ENCODE measurements around the gene MINK1. TPM values are rescaled to one million over a fixed set of nuclear protein-coding genes. Genes with fewer than 3 reads are reported as not detected.
A peak's percentile ranks its signal among the peaks of the same experiment; 100 is the strongest.

MINK1 gene
- 55.5 TPM for polyA plus RNA-seq (2012; ENCODE audit: insufficient read depth, insufficient read length, low read depth)

DNA sequence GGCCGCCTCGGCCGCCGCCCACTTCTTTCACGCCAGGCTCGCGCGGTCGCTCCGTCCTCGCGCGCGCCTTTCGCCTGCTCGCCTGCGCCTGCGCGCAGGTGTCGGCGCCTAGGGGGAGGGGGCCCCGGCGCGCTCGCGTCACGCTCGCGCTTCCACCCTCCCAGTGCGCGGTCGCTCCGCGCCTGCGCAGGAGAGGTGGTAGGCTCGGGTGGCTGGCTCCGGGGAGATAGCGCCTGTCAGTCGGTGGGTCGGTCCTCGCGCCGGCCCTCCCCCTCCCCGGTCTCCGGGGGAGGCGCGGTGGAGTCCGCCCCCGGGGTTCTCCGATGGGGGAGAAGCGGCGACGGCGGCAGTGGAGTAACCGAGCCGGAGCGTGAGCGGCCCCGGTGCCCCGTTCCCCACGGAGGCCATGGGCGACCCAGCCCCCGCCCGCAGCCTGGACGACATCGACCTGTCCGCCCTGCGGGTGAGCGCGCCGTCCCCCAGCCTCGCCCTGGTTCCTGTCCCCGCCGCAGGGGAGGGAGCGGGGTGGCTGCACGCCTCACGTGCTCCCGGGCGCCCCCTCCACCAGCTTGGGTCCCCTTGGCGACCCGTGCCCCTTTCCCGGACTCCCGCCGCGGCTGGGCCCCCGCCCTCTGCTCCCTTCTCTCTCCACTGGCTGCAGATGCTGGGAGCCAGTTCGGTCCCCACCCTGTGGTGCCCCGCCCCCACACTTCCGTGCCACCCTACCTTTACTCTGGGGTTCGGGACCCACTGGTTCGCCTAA lies at the start of gene MINK1:
Gene MINK1 (plus strand): TSS at position 163 of the 763 bp plus-strand sequence. CDS start 244 bp downstream, at position 407.
- Histone ChIP-seq H3K4me1 (no peaks in the 10 kb centered on the region), H3K36me3 (no peaks in the 10 kb centered on the region), H3K4me3 (ENCODE audit: low read depth, low read length) (peak within 1 kb of the TSS; percentile 72), H3K9me3 (no peaks in the 10 kb centered on the region), H3K27me3 (no peaks in the 10 kb centered on the region)
- peak; percentile 84 for DNase-seq
- TF ChIP-seq, protein P1, sequence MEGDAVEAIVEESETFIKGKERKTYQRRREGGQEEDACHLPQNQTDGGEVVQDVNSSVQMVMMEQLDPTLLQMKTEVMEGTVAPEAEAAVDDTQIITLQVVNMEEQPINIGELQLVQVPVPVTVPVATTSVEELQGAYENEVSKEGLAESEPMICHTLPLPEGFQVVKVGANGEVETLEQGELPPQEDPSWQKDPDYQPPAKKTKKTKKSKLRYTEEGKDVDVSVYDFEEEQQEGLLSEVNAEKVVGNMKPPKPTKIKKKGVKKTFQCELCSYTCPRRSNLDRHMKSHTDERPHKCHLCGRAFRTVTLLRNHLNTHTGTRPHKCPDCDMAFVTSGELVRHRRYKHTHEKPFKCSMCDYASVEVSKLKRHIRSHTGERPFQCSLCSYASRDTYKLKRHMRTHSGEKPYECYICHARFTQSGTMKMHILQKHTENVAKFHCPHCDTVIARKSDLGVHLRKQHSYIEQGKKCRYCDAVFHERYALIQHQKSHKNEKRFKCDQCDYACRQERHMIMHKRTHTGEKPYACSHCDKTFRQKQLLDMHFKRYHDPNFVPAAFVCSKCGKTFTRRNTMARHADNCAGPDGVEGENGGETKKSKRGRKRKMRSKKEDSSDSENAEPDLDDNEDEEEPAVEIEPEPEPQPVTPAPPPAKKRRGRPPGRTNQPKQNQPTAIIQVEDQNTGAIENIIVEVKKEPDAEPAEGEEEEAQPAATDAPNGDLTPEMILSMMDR (IDR thresholded peaks at IDR 0.05; ENCODE audit: low read depth, low read length), result no peak

DNA sequence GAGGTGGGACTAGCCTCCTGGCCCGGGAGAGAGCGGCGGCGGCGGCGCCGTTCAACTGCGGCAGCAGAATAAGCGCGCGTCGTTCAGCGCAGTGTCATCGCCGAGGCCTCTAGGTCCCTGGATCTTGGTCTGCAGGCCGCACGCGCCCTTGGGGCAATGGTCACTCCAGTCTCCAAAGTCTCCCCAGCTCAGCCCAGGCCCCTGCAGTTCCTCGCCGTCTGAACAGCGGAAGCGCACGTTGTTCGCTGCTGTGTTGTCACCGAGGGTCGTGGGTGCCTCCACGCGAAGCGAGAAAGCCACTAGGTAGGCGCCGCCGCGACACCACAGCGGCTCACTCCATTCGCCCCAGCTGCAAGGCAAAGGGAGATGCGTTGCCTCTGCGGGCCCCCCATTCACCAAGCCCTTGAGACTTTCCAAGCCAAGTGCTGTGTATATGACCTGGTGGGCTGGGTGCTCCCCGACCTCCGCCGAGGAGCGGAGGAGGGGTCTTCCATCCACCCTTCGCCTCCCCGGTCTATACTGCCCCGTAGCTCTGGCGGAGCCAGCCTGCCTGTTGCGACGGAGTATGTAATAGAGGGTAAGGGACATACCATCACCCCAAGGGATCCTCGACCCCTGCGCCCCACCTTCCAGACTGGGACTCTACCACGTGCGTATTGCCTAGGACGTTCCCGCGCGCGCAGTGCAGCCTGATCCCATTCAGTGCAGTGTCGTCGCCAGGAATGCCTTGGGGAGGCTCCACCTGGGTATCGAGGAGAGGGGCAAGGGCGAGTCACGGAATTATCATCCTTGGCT lies 47.6 kb upstream of the MINK1 start:
- no peak for DNase-seq
- Histone ChIP-seq H3K27me3 (peaks cover 50% of the 10 kb centered on the region), H3K4me1 (no peaks in the 10 kb centered on the region), H3K9me3 (no peaks in the 10 kb centered on the region), H3K4me3 (ENCODE audit: low read depth, low read length) (no peak overlapping the region), H3K36me3 (no peaks in the 10 kb centered on the region)
- TF ChIP-seq, protein P1 (IDR thresholded peaks at IDR 0.05; ENCODE audit: low read depth, low read length), result no peak

DNA sequence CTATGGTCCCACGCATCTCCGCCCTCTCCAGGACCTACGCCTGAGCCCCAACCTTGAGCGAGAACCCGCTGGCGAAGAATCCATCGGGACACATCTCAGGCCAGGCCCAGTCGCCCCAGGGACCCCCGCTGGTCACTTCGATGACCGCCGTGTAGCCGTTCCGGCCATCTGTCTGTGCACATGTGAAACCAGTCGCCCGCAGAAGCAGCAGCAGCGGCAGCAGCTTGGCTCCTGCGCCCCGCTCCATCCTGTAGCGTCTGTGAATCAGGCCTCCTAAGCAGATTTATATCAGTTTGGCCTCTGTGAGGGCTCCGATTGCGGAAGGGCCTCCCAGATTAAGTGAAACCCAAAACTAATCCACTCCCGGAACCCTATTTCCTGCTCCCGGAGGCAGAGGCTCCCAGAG lies 47.0 kb upstream of the MINK1 start, which contains the start of gene VMO1:
Gene VMO1 (minus strand): TSS at position 259 of the 406 bp plus-strand sequence. CDS start 12 bp downstream, at position 247.
- H3K36me3 ChIP-seq, result no peaks in the 10 kb centered on the region
- no peaks in the 10 kb centered on the region for H3K9me3 ChIP-seq
- H3K4me3 ChIP-seq (ENCODE audit: low read depth, low read length), result no peak within 1 kb of the TSS
- H3K4me1 ChIP-seq, result no peaks in the 10 kb centered on the region
- no peak for DNase-seq
- TF ChIP-seq, protein P1 (IDR thresholded peaks at IDR 0.05; ENCODE audit: low read depth, low read length), result no peak
- peaks cover 48% of the 10 kb centered on the region for H3K27me3 ChIP-seq

DNA sequence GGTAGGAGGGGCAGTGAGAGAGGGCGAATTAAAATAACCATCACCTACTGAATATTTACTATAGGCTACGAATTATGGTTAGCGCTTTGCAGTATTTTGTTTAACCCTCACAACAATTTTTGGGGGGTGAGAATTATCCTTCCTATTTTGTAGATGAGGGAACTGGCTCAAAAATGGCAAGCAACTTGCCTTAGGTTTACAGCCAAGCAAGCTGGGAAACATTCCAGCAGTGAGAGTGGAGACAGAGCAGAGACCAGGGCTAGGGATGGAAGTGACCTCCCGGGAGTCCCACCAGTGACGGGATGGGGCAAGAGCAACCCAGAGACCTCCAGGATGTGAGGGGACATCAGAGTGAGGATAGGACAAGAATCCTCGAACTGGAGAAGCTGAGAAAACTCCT lies 46.6 kb upstream of the MINK1 start:
- H3K9me3 ChIP-seq, result no peaks in the 10 kb centered on the region
- no peaks in the 10 kb centered on the region for H3K36me3 ChIP-seq
- H3K4me1 ChIP-seq, result no peaks in the 10 kb centered on the region
- H3K27me3 ChIP-seq, result peaks cover 48% of the 10 kb centered on the region
- no peak for DNase-seq
- TF ChIP-seq, protein P1 (IDR thresholded peaks at IDR 0.05; ENCODE audit: low read depth, low read length), result no peak
- no peak overlapping the region for H3K4me3 ChIP-seq (ENCODE audit: low read depth, low read length)

DNA sequence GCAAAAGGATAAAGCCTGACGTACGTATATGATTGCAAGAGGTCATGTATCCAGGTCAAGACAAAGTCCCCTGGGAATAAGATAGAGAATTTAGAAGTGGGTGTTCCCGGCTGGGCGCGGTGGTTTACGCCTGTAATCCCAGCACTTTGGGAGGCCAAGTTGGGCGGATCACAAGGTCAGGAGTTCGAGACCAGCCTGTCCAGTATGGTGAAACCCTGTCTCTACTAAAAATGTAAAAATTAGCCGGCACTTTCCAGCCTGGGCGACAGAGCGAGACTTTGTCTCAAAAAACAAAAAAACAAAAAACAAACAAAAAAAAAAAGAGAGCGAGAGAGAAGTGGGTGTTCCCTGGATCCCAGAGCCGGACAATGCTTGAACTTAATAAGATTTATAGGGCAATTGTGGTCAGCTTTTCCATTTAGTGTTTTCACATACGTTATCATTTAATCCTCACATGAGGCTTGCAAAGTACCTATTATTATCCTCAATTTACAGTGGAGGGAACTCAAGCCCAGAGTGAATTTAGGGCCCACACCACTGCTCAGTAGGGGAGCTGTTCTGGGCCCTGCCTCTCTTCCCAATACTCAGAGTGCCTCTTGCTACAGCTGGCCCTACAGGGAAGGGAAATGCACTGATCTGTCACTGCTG lies 44.9 kb upstream of the MINK1 start:
- Histone ChIP-seq H3K4me3 (ENCODE audit: low read depth, low read length) (no peak overlapping the region), H3K4me1 (no peaks in the 10 kb centered on the region), H3K27me3 (peaks cover 48% of the 10 kb centered on the region), H3K9me3 (no peaks in the 10 kb centered on the region), H3K36me3 (no peaks in the 10 kb centered on the region)
- no peak for DNase-seq
- TF ChIP-seq, protein P1 (IDR thresholded peaks at IDR 0.05; ENCODE audit: low read depth, low read length), result no peak
